GM12892 (cell line): ENCODE results near the gene SYT3.

Experiments used
- POLR2A ChIP-seq: IDR thresholded peaks from 2 replicates; pipeline ENCODE4 v1.6.1; 2011; ENCODE audit warnings: low read depth, low read length, control low read depth
- POLR2AphosphoS5 ChIP-seq: IDR thresholded peaks from 2 replicates; pipeline ENCODE4 v1.6.1; 2011; ENCODE audit warnings: low read depth, low read length, control low read depth
- TAF1 ChIP-seq: IDR thresholded peaks from 2 replicates; pipeline ENCODE4 v1.6.1; 2011; ENCODE audit warnings: low read depth, mild to moderate bottlenecking, control low read depth, low read length, borderline replicate concordance

DNA sequence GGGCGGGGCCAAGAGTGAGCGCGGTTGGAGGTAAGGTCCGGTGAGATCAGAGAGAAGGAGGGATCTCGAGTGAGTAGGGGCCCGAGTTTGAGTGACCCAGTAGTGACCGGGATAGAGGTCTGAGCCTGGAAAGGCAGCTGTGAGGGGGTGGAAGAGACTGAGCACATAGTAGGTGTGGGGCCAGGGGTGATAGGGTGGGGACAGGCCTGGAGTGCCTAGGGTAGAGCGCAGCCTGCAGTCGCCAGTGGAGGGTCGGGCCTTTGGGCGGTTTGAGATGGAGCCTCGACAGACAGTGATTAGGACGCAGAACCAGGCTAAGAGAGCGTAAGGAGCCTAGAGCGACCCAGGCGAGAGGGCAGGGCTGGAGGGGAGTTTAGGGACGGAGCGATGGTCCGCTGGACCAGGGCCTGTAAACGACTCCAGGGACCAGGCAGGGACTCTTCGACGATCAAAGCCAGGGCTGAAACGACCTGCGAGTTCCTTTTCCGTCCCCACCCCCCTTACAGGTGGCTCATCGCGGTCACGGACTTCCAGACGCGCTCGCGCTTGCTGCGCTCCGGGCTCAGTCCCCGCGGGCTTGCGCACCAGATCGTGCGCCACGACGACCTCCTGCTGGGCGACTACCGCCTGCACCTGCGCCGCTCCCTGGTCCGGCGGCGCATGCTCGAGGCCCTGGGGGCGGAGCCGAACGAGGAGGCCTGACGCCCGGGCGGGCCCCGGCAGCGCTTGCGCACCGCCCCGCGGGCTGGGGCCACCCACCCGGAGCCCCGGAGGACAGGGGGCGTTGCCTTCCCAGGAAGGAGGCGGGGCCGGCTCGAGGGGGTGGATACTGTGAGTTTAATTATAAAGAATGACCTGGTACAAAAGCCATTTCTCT is 19.0 kb upstream of the SYT3 start:
- TF ChIP-seq POLR2A: no peak
- TF ChIP-seq POLR2AphosphoS5: no peak
- no peak for TF ChIP-seq TAF1
